HG02981 (cell line): ENCODE results near the gene KCNIP3.
"Not testable (repeated sequence)": the region's sequence is repeated elsewhere in the genome, so short reads cannot be mapped to it uniquely, and the experiment has no call there.

ENCODE experiments used
- ATAC-seq: cut with Tn5 transposase; IDR thresholded peaks from one replicate; pipeline ENCODE4 v1.9.1; 2021; ENCODE audit warnings: mild to moderate bottlenecking, moderate library complexity; ENCODE audit not compliant: unreplicated experiment

Gene KCNIP3

GRCh38 chr2:95359501-95359930 is 62.4 kb downstream of the KCNIP3 start:
- no peak for ATAC-seq

- no peak for ATAC-seq
Measured at GRCh38 chr2:95361216-95361980, 64.3 kb downstream of the KCNIP3 start.

- ATAC-seq = no peak
Measured at GRCh38 chr2:95362486-95362885, 65.3 kb downstream of the KCNIP3 start.

GRCh38 chr2:95366514-95366913 is 69.4 kb downstream of the KCNIP3 start:
- ATAC-seq = no peak

GRCh38 chr2:95372216-95372829 is 75.2 kb downstream of the KCNIP3 start:
- ATAC-seq = no peak

GRCh38 chr2:95372845-95373244 is 75.7 kb downstream of the KCNIP3 start:
- no peak for ATAC-seq

- no peak for ATAC-seq
Measured at GRCh38 chr2:95374029-95374428, 76.9 kb downstream of the KCNIP3 start.

- ATAC-seq = no peak
Measured at GRCh38 chr2:95374451-95374920, 77.3 kb downstream of the KCNIP3 start.

GRCh38 chr2:95374921-95375471 is 77.8 kb downstream of the KCNIP3 start:
- no peak for ATAC-seq

- no peak for ATAC-seq
Measured at GRCh38 chr2:95375532-95376150, 78.5 kb downstream of the KCNIP3 start.

- ATAC-seq = no peak
Measured at GRCh38 chr2:95376311-95377215, 79.4 kb downstream of the KCNIP3 start.

GRCh38 chr2:95377216-95378123 is 80.3 kb downstream of the KCNIP3 start:
- ATAC-seq = no peak

- not testable (repeated sequence) for ATAC-seq
Measured at GRCh38 chr2:95378281-95378680, 81.1 kb downstream of the KCNIP3 start.

GRCh38 chr2:95379371-95379831 is 82.3 kb downstream of the KCNIP3 start:
- no peak for ATAC-seq

- no peak for ATAC-seq
Measured at GRCh38 chr2:95380280-95380679, 83.1 kb downstream of the KCNIP3 start.

- ATAC-seq = no peak
Measured at GRCh38 chr2:95380731-95381130, 83.6 kb downstream of the KCNIP3 start.

- no peak for ATAC-seq
Measured at GRCh38 chr2:95381212-95382191, 84.4 kb downstream of the KCNIP3 start.

GRCh38 chr2:95382192-95382591 is 85.0 kb downstream of the KCNIP3 start:
- ATAC-seq = no peak
